GM13977 (cell line): Measurements from ENCODE around the gene SKOR1.
A peak's percentile ranks its signal among the peaks of the same experiment; 100 is the strongest.

Source experiments
- DNase-seq: peaks from one replicate; pipeline ENCODE4 v3.0.0; 2012; ENCODE audit warnings: low spot score
- in situ Hi-C: fragments of 300-500 bp; cut with MboI; formaldehyde crosslinking; loops from one replicate; pipeline ENCODE4 v1.12.0; 2022; ENCODE audit warnings: low sequenced_read_pairs, low pct_unique_long_range_greater_than_20kb, mixed read lengths, inconsistent platforms; ENCODE audit not compliant: unreplicated experiment
- TF ChIP-seq, protein P1 (sequence below): IDR thresholded peaks from 2 replicates; pipeline ENCODE4 v1.5.1; 2012; ENCODE audit warnings: mild to moderate bottlenecking, control low read depth; ENCODE audit not compliant: insufficient read depth; ENCODE audit errors: extremely low read depth, missing control alignments

The SKOR1 gene

DNA sequence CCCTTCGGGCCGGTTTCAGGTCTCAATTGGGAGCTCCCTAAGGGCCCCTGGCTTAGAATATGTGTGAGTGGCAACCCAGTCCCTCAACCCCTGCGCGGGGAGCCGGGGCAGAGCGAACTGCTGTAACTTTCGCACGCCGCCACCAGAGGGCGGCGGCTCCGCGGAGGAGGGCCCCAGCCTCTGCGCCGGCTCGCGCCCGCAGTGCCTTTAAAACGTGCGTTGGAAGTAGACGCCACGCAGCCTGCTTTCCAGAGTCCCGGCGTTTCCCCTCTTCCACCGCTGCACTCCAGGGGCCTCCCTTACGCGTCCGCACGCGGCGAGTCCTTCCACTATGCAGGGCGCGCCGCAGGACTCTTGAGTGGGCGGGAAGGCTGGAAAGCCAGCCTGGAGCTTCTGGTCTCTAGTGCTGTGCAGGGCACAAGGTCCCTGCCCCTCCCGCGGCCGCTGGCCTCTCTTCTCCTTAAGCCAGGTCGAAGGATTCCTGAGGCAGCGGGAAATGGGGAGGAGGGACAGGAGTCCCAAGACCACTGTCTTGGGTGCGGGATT is 38.2 kb downstream of the SKOR1 start:
- in situ Hi-C loops = loop anchor here (10.0 kb wide), 1 partner anchor 291 kb away; no protein-coding TSS in a partner anchor
- peak; percentile 80 for DNase-seq
- TF ChIP-seq, protein P1, sequence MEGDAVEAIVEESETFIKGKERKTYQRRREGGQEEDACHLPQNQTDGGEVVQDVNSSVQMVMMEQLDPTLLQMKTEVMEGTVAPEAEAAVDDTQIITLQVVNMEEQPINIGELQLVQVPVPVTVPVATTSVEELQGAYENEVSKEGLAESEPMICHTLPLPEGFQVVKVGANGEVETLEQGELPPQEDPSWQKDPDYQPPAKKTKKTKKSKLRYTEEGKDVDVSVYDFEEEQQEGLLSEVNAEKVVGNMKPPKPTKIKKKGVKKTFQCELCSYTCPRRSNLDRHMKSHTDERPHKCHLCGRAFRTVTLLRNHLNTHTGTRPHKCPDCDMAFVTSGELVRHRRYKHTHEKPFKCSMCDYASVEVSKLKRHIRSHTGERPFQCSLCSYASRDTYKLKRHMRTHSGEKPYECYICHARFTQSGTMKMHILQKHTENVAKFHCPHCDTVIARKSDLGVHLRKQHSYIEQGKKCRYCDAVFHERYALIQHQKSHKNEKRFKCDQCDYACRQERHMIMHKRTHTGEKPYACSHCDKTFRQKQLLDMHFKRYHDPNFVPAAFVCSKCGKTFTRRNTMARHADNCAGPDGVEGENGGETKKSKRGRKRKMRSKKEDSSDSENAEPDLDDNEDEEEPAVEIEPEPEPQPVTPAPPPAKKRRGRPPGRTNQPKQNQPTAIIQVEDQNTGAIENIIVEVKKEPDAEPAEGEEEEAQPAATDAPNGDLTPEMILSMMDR = peak; percentile 93

DNA sequence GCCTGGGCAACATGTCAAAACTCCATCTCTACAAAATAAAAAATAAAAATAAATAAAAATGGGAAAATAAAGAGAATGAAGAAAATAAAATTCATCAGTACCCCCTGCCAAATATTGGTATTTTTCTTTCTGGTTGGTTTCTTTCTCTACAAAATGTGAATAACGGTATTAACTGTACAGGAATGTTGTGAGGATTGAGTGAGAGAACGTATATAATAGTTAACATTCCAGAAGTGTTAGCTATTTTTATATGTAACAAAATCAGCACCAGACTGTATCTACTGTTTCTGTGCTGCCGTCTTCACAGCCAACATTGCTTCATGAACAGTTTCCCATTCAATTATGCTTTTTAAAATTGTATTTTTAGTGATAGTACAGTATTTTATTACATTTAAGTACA is 40.0 kb downstream of the SKOR1 start:
- DNase-seq = no peak
- in situ Hi-C loops = loop anchor here (10.0 kb wide), 1 partner anchor 289 kb away; no protein-coding TSS in a partner anchor
- TF ChIP-seq, protein P1 = no peak

DNA sequence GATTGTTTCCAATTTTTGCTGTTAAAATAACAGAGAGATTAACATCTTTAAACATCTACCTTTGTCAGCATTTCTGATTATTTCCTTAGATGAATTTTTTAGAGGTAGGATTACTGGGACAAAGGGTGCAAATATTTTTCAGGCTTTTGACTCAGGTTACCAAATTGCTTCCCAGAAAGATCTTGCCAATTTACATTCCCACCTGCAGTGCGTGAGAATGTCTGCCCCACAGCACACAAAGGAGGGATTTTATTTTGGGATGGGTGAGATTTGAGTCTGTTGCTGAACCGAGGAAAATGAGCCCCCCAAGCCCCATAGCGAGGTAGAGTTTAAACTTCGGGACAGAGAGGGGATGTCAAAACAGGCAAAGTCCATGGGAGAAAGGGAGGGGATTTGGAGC is 40.5 kb downstream of the SKOR1 start:
- TF ChIP-seq, protein P1 = no peak
- in situ Hi-C loops = loop anchor here (10.0 kb wide), 1 partner anchor 289 kb away; no protein-coding TSS in a partner anchor
- DNase-seq = no peak

DNA sequence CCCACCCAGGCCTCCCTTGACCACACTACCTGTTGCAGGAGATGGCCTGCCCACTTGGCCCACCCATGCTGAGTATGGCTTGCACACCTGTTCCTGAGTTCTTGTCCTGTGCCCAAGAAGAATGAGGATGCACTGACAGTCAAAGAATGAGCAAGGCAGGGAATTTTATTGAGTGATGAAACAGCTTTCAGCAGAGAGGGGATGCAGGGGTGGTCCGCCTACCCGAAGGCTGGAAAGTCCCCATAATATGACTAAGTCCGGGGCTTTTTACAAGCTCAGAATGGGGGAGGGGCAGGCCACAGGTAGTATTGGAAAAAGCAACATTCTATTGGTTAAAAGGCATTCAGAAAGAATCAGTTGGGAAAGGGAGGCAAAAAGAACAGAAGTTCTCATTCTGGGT is 44.4 kb downstream of the SKOR1 start:
- in situ Hi-C loops = loop anchor here (10.0 kb wide), 1 partner anchor 285 kb away; no protein-coding TSS in a partner anchor
- TF ChIP-seq, protein P1 = no peak
- no peak for DNase-seq

- in situ Hi-C loops = no loop called here
- TF ChIP-seq, protein P1 = no peak
- no peak for DNase-seq
Observed at GRCh38 chr15:67870868-67871408, 45.6 kb downstream of the SKOR1 start.

- TF ChIP-seq, protein P1 = no peak
- DNase-seq = no peak
- in situ Hi-C loops = no loop called here
Observed at GRCh38 chr15:67873777-67874176, 48.5 kb downstream of the SKOR1 start.

GRCh38 chr15:67878712-67879206 is 53.5 kb downstream of the SKOR1 start:
- in situ Hi-C loops = no loop called here
- TF ChIP-seq, protein P1 = no peak
- no peak for DNase-seq
